ENCODE data around the gene NT5C2.

- no peak for TF ChIP-seq EZH2 (IDR thresholded peaks at IDR 0.05; ENCODE audit: low read length, missing control alignments)
- no peak for TF ChIP-seq CTCF (conservative IDR thresholded peaks at IDR 0.05 in 1 of 2, IDR thresholded peaks at IDR 0.05 in 1 of 2; ENCODE audit: low read depth in 1 of 2, low read length in 2 of 2)
Measured at GRCh38 chr10:103095005-103095404, 98.1 kb downstream of the NT5C2 start.

All from fibroblast of lung (primary cell).